Esophagus muscularis mucosa (tissue), 3 donors: ENCODE data around the gene IGFLR1.

Experiments
- CTCF ChIP-seq, 3 experiments: fragments of 200-600 bp in 2 of 3; fragments of 450-650 bp in 1 of 3; sonication (generic) in 2 of 3; IDR thresholded peaks; one replicate each; pipeline ENCODE4 v1.5.1; 2017 to 2019; ENCODE audit warnings: antibody characterized with exemption in 3 of 3, mild to moderate bottlenecking in 2 of 3, moderate library complexity in 1 of 3
- POLR2AphosphoS5 ChIP-seq, 2 donors: sonication (generic); formaldehyde crosslinking; IDR thresholded peaks; one replicate each; pipeline ENCODE4 v1.6.1; 2017; ENCODE audit warnings: antibody characterized with exemption in 2 of 2

GRCh38 chr19:35718345-35719041 is 23.8 kb downstream of the IGFLR1 start:
- TF ChIP-seq CTCF (IDR thresholded peaks at IDR 0.05), result no peak
- no peak for TF ChIP-seq POLR2AphosphoS5 (IDR thresholded peaks at IDR 0.05)
